OCI-LY7 (cell line): ENCODE measurements around the gene SLC8B1. TPM values are rescaled to one million over a fixed set of nuclear protein-coding genes. Genes with fewer than 3 reads are reported as not detected.

Experiments used
- BruUV-seq: library from RNA; stranded (reverse); fragments of 400-500 nt; replicated peaks from 2 replicates; lab custom pipeline; 2021; lab: Mats Ljungman, UMichigan
- CTCF ChIA-PET: fragments of 300-600 bp; sonication (Branson Sonifier 250); formaldehyde crosslinking; loops from one replicate; lab custom pipeline; 2022; ENCODE audit warnings: antibody characterized with exemption; ENCODE audit not compliant: unreplicated experiment; lab: Charles Lee
- POLR2A ChIA-PET: fragments of 300-600 bp; sonication (Branson Sonifier 250); formaldehyde crosslinking; loops from one replicate; lab custom pipeline; 2022; ENCODE audit warnings: antibody characterized with exemption; lab: Charles Lee
- DNase-seq: peaks from one replicate; pipeline ENCODE4 v3.0.0-alpha.2; 2015; ENCODE audit warnings: low spot score
- H2AFZ ChIP-seq: fragments of 200-600 bp; sonication (generic), shearing (Covaris generic); 2 replicates; pipeline ENCODE4 v1.6.1; 2014; ENCODE audit warnings: mild to moderate bottlenecking, antibody characterized with exemption, low read length, moderate library complexity
- H3K27ac ChIP-seq: fragments of 200-600 bp; sonication (generic); 2 replicates; pipeline ENCODE4 v1.5.1; 2014; ENCODE audit warnings: mixed run types, low read depth, mild to moderate bottlenecking, moderate library complexity, low read length, inconsistent platforms; ENCODE audit not compliant: poor library complexity, severe bottlenecking
- H3K36me3 ChIP-seq: fragments of 200-600 bp; sonication (generic); 2 replicates; pipeline ENCODE4 v1.6.1; 2014; ENCODE audit warnings: mild to moderate bottlenecking, antibody characterized with exemption, low read length, moderate library complexity, mixed read lengths; ENCODE audit not compliant: insufficient read depth
- H3K4me1 ChIP-seq: fragments of 200-600 bp; sonication (generic); 2 replicates; pipeline ENCODE4 v1.5.1; 2014; ENCODE audit warnings: mild to moderate bottlenecking, low read length; ENCODE audit not compliant: insufficient read depth, poor library complexity, severe bottlenecking
- H3K4me2 ChIP-seq: fragments of 200-600 bp; sonication (generic); 2 replicates; pipeline ENCODE4 v1.6.1; 2014; ENCODE audit warnings: mild to moderate bottlenecking, low read length
- H3K4me3 ChIP-seq: fragments of 200-600 bp; sonication (generic); 2 replicates; pipeline ENCODE4 v1.5.1; 2014; ENCODE audit warnings: mild to moderate bottlenecking, low read depth, low read length; ENCODE audit not compliant: poor library complexity, severe bottlenecking
- H3K79me2 ChIP-seq: fragments of 200-600 bp; sonication (generic); 2 replicates; pipeline ENCODE4 v1.6.1; 2016; ENCODE audit warnings: low read depth, mild to moderate bottlenecking, low read length, moderate library complexity, mixed read lengths; ENCODE audit not compliant: insufficient read depth
- H3K9me2 ChIP-seq: fragments of 200-600 bp; sonication (generic); 2 replicates; pipeline ENCODE4 v1.6.1; 2016; ENCODE audit warnings: mild to moderate bottlenecking, low read length, mixed read lengths; ENCODE audit not compliant: insufficient read depth
- H3K9me3 ChIP-seq: fragments of 200-600 bp; sonication (generic); 2 replicates; pipeline ENCODE4 v1.6.1; 2014; ENCODE audit warnings: mild to moderate bottlenecking, mixed run types, low read length, mixed read lengths
- H4K20me1 ChIP-seq: fragments of 200-600 bp; sonication (generic); 2 replicates; pipeline ENCODE4 v1.6.1; 2014; ENCODE audit warnings: mild to moderate bottlenecking, antibody characterized with exemption, low read length, moderate library complexity, mixed read lengths; ENCODE audit not compliant: insufficient read depth
- CTCF ChIP-seq: fragments of 200-600 bp; sonication (generic); conservative IDR thresholded peaks from 2 replicates; pipeline ENCODE4 v1.5.1; 2014; ENCODE audit warnings: mild to moderate bottlenecking, antibody characterized with exemption, low read length, moderate library complexity, mixed read lengths
- EZH2phosphoT487 ChIP-seq: fragments of 200-600 bp; sonication (generic); IDR thresholded peaks from 2 replicates; pipeline ENCODE4 v1.6.1; 2018; ENCODE audit warnings: low read depth, borderline replicate concordance, mild to moderate bottlenecking, mixed run types, antibody characterized with exemption, low read length, moderate library complexity, mixed read lengths
- intact Hi-C: fragments of 100-400 bp; cut with micrococcal nuclease; formaldehyde crosslinking; loops from one replicate; pipeline ENCODE4 v1.10.0; 2022; ENCODE audit not compliant: unreplicated experiment
- total RNA-seq, 2 experiments: library from RNA; depleted of rRNA in 1 of 2; stranded (reverse); fragments of >200 nt in 1 of 2; shearing (Covaris generic) in 1 of 2; gene quantifications; 2 replicates each; pipeline ENCODE4 v1.2.3, GENCODE V29; 2014 to 2022

SLC8B1 gene
- total RNA-seq, 2 experiments from 2014 or later = 47.1 to 57.2 TPM

DNA sequence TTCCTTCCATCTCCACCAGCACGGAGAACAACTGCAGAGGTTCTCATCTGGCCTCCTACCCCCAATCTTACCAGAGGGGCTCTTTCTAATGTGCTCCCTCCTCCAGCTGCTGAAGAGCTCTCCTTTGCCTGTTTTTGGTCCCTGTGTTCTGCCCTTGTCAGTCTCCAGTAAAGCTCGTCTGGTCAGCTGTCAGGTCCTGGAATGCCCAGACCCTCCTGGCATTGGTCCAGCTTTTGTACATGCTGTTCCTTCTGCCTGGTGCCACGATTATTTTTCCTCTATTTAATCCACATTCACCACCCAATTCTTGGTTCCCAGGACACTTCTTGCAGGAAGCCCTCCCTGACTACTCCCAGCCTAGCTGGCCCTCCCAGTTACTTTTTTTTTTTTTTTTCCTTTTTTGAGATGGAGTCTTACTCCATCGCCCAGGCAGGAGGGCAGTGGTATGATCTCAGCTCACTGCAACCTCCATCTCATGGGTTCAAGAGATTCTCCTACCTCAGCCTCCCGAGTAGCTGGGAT, 6.5 kb downstream of the SLC8B1 start:
- Histone ChIP-seq H3K36me3 (peaks cover 83% of the 10 kb centered on the region), H3K9me3 (no peaks in the 10 kb centered on the region), H3K27ac (no peak overlapping the region), H3K4me3 (no peak overlapping the region), H3K4me1 (peaks cover 38% of the 10 kb centered on the region), H4K20me1 (0 out of 2 replicates have a peak, but pooled peaks cover 4% of the 10 kb centered on the region), H3K9me2 (no peaks in the 10 kb centered on the region), H2AFZ (no peak overlapping the region), H3K79me2 (peaks cover 6% of the 10 kb centered on the region; the same call in 1 of the 2 replicates), H3K4me2 (no peak overlapping the region)
- TF ChIP-seq EZH2phosphoT487 = no peak
- no peak for TF ChIP-seq CTCF
- POLR2A ChIA-PET = no interaction called here
- CTCF ChIA-PET = no interaction called here
- DNase-seq = no peak
- no TSS peak for BruUV-seq
- intact Hi-C loops = no loop called here

DNA sequence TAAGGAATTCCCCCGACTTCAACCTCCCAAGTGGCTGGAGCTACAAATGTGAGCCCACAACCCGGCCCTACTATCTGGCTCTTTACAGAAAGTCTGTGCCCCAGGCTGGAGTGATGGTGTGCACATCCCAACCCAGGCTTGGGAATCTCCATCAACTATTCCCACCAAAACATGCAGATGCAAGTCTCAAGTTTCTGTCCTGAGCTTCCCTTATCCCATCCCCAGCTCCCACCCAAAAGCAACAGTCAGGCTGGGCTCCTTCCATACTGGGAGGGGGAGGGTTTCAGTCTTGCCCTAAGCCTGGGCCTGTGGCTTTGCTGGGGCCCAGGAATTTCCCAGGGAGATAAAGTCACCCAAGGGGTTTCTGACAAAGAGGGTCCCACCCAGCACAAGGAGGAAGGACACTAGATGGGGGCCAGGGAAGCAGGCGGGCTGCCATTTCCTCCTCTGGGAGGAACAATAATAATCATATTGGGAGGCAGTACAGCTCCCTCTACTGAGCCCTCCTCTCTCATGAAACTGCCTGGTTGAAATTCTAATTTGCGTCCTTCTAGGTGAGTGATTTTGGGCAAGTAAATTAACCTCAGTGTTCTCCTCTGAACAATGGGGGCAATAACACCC, 8.0 kb downstream of the SLC8B1 start:
- H3K27ac ChIP-seq = no peak overlapping the region
- no TSS peak for BruUV-seq
- H3K4me3 ChIP-seq = no peak overlapping the region
- no peak overlapping the region for H3K4me2 ChIP-seq
- H3K9me3 ChIP-seq = no peaks in the 10 kb centered on the region
- intact Hi-C loops = no loop called here
- DNase-seq = no peak
- peaks cover 6% of the 10 kb centered on the region; the same call in 1 of the 2 replicates for H3K79me2 ChIP-seq
- no peak overlapping the region for H2AFZ ChIP-seq
- peaks cover 22% of the 10 kb centered on the region for H3K4me1 ChIP-seq
- H3K9me2 ChIP-seq = no peaks in the 10 kb centered on the region
- ChIA-PET CTCF (no interaction called here), POLR2A (interaction anchor here (0.5 to 1.2 kb wide), 4 partner anchors 8 to 107 kb away, joined by 3 to 4 read pairs (median 3); partner anchors contain the start of gene SLC8B1)
- H3K36me3 ChIP-seq = peaks cover 89% of the 10 kb centered on the region
- no peak for TF ChIP-seq EZH2phosphoT487
- TF ChIP-seq CTCF = peak; percentile 58; the same call in 1 of the 2 replicates
- no peaks in the 10 kb centered on the region for H4K20me1 ChIP-seq

GRCh38 chr12:113325916-113326315, 9.0 kb downstream of the SLC8B1 start:
- Histone ChIP-seq H3K9me3 (no peaks in the 10 kb centered on the region), H3K9me2 (no peaks in the 10 kb centered on the region), H3K4me2 (no peak overlapping the region), H3K4me3 (no peak overlapping the region), H3K4me1 (peaks cover 17% of the 10 kb centered on the region), H2AFZ (no peak overlapping the region), H3K79me2 (peaks cover 6% of the 10 kb centered on the region; the same call in 1 of the 2 replicates), H3K36me3 (peaks cover 89% of the 10 kb centered on the region), H3K27ac (no peak overlapping the region), H4K20me1 (no peaks in the 10 kb centered on the region)
- intact Hi-C loops = no loop called here
- ChIA-PET CTCF (no interaction called here), POLR2A (interaction anchor here (1.2 kb wide), 1 partner anchor 9 kb away, joined by 4 read pairs; the partner anchor contains the start of gene SLC8B1)
- DNase-seq = no peak
- TF ChIP-seq CTCF = no peak
- BruUV-seq = no TSS peak
